Esophagus mucosa (tissue), 1 donor: Measurements from ENCODE around the gene NFIC. TPM values are rescaled to one million over a fixed set of nuclear protein-coding genes. Genes with fewer than 3 reads are reported as not detected.
"Not testable (repeated sequence)": the region's sequence is repeated elsewhere in the genome, so short reads cannot be mapped to it uniquely, and the experiment has no call there.

Experiments
- ATAC-seq: fragments of 200-7000 bp; cut with Tn5 transposase; one replicate; pipeline ENCODE4 v1.9.1; 2020
- total RNA-seq: library from RNA; stranded (reverse); gene quantifications from one replicate; pipeline ENCODE4 v1.2.4, GENCODE V29; 2023
- donor health status: DM: yes; HTN: yes; CAD: no.

The NFIC gene
- total RNA-seq, 1 donor from 2014 or later: 68.2 TPM

DNA sequence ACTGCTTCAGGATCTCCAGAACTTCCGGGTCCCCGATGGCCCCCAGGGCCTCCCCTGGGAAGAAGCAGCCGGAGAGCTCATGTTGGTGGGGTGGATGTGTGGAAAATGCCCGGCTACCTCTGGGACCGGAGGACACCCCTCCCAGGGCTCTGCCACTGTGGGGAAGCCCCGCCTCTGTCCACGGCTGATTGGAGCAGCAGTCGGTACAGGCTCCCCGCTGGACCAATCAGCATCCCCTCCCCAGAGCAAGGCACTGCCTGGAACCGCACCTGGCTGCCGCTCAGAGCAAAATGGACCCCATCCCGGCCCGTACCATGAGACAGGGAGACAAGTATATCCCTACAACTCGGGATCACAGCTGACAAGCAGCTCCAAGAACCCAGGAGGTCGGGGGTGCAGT, 127.7 kb downstream of the NFIC start:
- ATAC-seq: peak; percentile 27

DNA sequence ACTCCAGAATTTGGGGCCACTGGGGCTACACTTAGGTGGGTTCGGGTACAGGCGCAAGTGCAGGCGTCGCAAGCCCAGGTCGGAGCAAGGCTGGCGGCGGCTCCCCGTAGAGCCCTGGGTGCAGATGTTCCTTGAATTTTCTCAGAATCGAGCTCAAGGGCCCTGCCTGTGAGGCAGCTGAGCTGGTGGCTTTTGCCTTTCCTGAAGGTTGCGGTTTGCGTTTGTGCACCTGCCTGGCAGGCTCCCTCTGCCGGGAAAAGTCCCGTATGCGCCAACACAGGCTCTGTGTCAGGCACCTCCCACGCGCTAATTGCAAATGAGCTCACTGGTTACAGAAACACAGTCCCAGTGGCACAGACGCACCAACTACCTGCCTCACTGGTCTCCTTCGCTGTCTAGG, 128.2 kb downstream of the NFIC start:
- peak; percentile 24 for ATAC-seq

DNA sequence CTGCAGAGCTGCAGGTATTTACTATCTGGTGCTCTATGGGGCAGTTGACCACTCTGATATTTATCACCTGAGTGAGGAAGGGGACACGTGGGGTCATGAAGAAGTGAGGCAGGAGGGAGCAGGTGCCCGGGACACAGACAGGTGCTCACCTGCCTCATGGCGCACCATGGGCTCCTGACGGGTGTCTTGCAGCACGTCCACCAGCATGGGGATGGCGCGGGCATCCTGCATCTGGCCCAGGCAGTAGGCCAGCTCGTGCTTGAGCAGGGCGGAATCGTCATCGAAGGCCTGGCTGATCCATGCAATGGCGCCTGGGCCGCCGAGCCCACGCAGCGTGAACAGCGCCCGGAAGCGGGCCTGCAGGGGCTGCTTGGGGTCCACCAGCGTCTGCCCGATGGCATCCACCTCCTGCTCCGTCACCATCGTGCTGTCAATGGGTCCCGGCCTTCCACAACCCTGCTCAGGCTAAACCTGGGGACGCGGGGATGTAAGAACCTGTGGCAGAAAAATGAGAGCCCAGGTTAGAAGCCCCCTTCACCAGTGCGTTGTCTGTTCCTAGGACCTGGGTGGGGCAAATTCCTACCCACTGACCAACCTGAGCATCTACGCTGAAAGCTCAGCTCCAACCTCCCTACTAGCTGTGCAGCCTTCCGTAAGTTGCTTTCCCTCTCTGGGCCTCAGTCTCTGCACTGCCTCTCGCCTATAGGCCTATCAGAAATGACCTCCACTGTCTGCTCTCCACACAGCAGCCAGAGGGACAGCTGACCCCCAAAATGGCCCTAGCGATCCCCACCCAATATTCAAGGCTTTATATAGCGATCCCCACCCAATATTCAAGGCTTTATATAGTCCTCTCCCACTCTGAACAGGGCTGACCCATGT, 130.2 kb downstream of the NFIC start:
- no peak for ATAC-seq

DNA sequence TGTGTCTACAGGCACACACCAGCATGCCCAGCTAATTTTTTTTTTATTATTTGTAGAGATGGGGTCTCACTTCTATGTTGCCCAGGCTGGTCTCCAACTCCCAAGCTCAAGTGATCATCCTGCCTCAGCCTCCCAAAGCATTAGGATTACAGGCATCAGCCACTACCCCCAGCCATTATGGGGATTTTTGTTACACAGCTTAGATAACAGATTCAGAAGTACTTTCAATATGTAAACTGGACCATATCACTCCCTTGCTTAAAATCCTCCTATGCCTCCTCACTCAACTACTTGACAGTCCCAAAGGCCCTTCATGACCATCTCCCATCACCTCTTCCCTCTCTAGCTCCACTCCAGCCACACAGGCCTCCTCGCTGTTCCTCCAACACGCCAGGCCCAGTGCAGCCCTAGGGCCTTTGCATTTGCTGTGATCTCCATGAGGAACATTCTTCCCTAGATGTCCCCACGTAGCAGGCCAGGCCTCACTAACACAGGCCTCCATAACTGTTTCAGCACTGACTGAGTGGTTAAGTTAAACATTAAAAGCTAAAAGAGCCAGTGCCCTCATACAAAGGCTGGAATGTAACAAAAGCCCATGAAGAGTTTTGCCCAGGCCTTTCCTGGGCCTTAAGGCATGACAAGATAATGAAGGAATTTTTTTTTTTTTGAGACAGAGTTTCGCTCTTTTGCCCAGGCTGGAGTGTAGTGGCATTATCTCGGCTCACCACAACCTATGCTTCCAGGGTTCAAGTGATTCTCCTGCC, 131.6 kb downstream of the NFIC start:
- ATAC-seq: no peak

DNA sequence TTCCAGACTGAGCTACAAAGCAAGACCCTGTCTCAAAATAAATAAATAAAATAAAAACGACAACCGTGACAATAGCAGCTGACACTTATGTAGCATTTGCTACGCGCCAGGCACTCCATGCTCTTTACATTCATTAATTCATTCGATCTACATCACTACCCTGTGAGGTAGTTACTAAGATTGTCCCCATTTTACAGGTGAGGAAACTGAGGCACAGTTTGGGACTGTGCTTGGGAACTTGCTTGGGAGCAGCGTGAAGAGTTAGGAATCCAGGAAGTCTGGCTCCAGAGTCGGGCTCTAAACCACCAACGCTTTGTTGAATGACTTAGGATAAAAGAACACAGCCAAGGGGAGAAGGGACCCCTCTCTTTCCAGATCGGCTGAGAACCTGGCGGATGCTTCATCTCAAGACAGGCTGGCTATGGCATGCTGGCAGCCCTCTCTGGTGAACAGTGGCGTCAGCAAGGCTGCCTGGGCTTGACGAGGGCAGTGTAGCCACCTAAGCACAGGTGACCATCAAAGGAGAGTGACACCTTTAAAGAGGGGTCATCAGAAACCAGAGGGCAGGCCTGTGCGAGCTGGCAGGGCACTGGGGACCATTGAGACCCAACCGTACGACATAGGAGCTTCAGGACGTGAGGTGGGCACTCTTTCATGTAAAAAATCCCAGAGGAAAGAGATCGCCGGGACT, 133.5 kb downstream of the NFIC start:
- ATAC-seq: peak; percentile 8

DNA sequence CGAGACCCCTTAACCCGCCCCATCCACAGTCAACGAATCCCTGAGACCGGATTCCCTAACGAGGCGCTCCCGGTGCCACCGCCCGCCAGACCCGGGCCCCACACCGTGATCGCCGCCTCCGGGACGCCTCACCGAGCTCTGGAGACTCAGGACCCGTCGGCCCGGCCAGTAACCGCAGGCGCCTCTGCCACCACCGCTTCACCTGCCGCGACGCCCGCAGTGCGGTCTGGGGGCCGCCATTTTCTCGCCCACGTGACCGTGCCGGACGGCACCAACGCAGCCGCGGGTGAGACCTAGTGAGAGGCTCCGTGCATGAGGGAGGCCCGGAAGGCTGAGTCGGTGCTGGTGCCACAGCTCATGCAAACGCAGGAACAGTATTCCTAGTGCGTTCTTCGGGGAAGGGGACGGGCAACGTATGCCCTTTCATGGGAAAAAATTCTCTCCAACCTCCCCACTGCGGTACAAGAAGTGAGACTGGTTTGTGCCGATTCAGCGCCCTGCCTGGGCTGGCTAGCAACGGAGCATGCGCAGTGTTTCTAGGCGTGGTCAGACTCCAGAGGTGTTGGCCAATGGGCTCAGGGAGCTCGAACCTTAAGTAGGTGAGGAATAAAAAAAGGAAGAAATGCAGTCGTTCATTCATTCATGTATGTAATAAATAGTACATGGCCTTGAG, 134.2 kb downstream of the NFIC start, which contains the start of gene DOHH:
Gene DOHH (minus strand): TSS at position 246 of the 673 bp plus-strand sequence. CDS start 3,860 bp downstream, outside the sequence.
- ATAC-seq: peak; percentile 87

DNA sequence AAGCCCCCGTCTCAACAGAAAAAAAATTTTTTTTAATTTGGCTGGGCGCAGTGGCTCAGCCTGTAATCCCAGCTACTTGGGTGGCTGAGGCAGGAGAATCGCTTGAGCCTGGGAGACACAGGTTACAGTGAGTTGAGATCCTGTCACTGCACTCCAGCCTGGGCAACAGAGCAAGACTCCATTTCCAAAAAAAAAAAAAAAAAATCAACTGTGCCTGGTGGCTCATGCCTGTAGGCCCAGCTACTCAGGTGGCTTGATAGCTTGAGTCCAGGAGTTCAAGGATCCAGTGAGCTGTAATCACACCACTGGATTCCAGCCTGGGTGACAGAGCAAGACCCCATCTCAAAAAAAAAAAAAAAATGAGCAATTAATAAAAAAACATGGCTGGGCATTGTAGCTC, 135.4 kb downstream of the NFIC start:
- no peak for ATAC-seq

DNA sequence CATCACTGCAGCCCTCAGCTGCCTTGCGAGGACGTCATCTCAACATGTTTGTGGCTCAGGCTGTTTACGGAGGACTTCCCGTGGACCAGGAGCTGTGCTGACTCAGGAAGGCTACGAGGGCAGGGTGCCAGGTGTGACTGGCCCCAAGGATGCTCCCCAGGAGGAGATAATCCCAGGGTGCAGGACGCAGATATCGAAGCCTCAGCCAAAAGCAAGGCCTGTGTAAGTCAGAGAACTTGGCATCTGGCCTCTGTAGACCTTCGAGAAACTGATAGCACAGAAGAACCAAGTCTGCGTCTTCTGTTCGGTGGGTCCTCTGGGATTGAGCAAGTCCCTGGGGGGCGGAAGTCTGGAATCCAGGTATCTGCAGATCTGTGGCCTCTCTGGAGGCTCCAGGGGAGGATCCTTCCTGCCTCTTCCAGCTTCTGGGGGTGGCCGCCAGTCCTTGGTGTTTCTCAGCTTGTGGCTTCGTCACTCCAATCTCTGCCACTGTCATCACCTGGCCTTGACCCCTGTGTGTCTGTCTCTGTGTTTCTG, 136.7 kb downstream of the NFIC start:
- no peak for ATAC-seq

DNA sequence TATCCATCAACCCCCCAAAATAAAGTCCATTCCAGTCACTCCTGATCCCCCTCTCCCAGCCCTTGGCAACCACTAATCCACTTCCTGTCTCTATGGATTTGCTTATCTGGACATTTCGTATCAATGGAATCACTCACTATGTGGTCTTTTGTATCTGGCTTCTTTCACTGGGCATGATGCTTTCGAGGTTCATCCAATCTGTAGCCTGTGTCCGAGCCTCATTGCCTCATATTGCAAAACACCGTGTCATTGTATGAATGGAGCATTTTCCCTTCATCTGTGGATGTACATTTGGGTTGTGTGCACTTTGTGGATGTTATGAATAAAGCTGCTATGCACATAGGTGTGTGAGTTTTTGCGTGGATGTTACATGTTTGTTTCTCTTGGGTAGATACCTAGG, 138.4 kb downstream of the NFIC start:
- no peak for ATAC-seq

DNA sequence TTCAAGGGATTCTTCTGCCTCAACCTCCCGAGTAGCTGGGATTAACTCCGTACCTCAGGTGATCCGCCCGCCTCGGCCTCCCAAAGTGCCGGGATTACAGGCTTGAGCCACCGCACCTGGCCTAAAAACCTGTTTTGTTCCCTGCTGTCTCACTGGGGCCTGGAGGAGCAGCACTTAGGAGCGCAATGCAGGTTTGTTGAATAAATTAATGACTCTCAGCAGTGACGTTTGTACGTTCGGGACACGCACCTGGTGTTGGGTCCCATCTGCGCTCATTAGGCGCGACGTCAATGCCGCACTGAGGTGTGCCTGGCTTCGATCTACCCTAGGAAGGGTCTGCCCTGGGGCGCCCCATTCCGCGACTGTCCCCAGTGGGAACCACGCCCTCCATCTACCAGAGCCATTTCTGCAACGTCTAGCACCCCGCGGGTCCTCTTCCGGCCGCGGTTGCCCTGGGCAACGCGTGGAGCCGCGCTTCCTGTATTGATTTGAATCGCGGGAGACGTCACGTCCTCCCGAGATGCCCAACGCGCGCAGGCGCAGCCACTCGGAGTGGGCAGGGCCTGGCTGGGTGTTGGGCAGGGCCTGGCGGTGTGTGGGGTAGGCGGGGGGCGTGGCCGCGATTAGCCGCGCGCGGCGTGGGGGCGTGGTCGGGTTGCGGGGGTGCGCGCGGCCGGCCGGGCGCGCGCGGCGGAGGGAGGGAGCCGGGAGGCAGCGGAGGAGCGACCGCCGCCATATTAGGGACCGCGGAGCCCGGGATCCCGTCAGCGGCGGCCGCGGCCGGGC, 139.4 kb downstream of the NFIC start, which contains the start of gene FZR1:
Gene FZR1 (plus strand): TSS at position 714 of the 786 bp plus-strand sequence. CDS start 16,679 bp downstream, outside the sequence.
- ATAC-seq: peak; percentile 93

DNA sequence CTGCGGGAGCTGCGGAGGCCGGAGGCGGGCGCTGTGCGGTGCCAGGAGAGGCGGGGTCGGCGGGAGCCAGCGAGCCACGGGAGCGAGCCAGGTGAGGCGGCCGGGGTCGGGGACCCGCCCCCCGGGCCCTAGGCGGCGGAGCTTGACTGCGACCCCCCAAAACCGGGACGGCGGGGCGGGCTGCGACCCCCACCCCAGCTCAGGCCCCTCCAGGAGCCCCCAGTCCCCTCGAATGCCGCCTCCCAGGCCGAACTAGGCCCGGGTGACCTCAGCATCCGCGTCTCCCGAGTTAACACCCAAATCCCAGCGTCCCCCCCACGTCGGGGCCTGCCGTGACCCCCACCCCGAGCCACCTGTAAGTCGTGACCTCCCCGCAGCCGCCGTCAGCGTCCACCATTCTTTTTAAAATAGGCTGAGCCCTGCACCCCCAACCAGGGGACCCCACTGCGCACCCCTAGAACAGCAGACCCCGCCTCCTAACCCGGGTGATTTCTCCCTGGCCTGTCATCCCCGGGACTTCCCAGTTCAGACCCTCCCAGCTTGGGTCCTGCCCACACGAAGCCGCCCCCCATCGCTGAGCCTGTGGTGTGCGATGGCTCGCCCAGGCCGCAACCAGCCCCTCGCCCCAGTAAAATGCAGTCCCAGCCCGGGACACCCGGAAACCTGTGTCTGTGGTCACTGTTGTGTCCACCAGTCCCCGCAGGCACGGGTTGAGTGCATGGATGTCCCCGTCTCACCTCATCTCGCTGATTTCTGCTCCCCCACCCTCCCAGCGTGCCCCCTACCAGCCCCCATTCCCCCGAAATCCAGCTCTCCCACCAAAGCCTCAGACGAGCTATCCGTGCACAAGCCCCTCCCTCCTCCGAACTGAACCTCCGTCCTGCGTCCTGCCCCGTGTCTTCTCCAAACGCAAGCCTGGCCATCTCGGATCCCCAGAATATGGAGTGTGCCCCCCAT, 140.3 kb downstream of the NFIC start:
- ATAC-seq: peak; percentile 5

DNA sequence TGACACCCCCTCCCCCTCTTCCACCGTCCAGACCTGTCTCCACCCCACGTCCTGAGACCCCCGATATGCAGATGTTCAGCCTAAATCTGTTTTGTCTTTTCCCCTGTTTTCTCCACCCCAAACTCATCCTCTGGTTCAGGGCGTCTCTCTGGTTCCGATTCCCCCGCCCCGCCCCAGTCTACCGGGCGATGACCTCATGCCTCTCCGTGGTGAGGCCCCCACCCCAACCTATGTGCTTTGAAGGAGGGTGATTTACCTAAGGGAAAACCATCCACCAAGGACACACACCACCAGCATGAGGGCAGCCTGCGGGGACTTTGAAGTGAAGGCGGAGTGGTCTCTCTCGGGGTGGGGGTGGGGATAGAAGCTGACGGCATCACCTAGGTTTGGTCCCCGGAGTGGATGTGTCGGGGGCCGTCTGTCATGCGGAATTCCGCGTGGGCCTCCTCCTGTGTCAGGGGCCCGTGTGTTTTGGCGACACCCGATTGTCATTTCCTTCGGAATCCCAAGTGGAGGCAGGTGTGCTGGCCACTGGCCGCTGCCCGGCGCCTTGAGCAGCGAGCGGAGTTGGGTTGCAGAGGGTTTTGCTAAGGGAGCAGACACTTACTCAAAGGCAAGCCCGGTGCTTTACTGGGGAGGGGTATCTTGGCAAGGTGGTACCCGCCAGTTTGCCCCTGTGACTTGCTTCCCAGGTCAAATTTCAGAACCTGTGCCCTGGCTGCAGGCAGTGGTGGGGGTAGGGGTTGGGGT, 141.2 kb downstream of the NFIC start:
- no peak for ATAC-seq

DNA sequence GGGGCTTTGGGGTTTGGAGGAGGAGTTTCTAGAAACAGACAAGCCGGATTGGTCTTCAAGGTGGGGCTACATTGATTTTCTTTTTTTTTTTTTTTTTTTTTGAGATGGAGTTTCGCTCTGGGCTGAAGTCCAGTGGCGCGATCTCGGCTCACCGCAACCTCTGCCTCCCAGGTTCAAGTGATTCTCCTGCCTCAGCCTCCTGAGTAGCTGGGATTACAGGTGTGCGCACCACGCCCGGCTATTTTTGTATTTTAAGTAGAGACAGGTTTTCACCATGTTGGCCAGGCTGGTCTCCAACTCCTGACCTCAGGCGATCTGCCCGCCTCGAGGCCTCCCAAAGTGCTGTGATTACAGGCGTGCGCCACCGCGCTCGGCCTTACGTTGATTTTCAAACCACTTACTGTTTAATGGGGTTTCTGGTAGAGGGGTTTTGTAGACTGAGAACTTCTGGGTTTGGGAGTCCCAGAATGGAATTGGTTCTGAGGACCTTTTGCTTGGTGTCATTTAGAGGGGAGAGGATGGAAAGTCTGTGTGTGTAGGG, 141.8 kb downstream of the NFIC start:
- not testable (repeated sequence) for ATAC-seq

DNA sequence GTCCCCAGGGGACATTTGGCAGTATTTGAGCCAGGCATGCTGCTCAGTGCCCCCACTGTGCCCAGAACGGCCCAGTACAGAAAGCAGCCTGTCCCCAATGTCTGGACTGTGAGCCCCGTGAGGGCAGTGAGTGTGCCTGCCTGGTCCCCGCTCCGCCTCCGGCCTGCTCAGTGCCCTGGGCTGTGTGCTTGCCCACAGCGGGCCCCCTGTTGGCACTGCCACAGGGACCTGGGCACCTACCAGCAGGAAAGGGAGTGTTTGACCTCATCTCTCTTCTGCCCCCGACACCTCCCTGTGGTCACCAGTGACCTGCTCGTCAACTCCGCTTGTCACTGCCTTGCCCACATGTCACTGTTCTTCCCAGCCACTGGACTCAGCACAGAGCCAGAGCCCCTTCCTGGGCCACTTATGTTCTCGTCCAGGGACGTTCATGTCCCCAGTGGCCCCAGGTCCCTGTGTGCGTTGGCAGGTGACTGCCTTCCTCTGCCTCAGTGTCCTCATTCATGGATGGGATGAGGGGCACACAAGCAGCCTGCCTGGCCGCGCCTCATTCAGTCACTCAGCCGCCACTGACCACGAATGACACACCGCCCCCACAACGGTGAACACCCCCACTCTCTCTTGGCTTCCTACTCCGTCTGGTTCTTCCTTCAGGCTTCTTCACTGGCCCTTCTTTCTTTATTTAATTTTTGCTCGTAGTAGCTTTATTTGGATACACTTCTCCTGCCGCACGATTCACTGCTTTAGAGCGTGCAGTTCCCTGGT, 142.6 kb downstream of the NFIC start:
- ATAC-seq: no peak

DNA sequence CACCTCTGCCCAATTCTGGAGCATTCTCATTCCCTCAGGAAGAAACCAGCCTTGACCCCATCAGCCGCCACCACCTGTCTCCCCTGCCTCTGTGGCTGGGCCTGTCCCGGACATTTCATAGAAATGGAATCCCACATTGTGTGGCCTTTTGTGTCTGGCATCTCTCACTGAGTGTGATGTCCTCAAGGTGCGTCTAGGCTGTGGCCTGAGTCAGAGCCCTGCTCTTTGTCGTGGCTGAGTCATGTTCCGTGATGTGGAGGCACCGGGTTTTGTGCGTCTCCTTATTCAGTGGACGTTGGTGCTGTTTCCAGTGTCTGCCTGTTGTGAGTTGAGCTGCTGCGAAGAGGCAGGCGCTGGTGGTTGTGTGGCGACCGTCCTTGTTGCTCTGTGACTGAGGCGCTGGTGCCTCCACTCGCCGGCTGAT, 143.2 kb downstream of the NFIC start:
- ATAC-seq: peak; percentile 49

DNA sequence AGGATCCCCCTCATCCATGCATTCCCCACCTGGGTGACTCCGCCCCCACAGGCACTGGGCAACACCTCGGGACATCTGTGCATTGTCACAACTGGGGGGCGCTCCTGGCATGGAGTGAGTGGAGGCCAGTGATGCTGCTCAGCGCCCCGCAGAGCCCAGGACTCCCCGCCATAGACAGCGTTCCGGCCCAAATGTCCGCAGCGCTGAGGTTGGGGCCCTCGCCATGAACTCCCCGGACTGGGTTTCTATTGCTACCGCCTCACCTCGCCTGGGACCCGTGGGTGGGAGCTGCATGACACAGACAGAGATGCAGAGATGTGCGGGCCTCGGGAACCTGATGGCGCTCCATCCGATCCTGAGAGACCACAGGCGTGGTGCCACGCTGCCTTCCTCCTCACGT, 144.3 kb downstream of the NFIC start:
- no peak for ATAC-seq

DNA sequence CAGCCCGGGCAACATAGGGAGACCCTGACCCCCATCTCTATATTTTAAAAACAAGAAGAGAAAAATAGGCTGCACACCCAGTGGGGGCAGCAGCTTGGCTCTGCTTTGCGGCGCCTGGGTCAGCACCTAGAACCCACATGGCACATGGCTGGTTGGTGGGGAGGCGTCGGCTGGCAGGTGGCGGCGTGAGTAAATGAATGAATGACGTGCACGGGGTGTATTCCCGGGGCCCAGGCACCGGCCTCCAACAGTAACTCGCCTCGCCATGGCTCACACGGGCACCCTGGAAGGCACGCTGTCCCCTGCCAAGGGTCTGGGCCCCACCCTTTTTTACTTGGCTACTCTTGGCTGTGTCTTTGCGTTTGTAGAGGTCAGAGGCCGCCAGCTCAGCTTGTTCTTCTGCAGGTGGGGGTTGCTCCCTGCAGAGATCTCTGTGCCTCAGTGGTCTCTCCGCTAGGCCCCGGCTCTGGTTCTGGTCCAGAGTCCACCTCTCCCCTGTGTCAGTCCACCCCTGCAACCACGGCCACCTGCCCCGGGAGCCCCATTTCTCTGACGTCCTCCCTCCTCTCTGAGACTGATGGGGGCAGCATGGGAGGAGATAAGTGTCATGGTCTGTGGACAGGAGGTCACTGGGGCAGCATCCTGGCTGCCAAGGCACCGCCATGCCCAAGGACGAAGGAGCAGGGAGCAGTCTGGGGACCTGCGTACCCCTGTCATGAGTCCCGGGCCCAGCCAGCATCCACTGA, 145.3 kb downstream of the NFIC start:
- no peak for ATAC-seq
